ENCODE results near the gene ARHGAP26. TPM values are rescaled to one million over a fixed set of nuclear protein-coding genes. Genes with fewer than 3 reads are reported as not detected.

The ARHGAP26 gene
- total RNA-seq, 1 donor, result 7.6 TPM

DNA sequence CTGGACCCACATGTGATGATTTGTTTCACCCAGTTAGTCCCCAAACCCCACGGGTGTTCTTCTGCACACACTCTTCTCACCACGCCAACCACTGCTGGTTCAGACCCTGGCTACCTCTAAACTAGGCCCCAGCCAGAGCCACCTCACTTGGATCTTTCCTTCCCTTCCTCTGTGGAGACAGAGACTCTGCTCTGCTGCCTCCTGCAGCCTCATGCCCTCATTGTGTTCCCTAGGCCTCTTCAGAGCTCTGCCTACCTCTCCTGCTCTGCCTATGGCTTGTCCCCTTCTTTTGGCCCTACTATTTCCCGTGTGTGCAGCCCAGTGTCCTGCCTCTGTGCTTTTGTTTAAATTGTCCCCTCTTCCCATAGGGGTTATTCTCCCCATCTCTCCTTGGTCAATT is 79.7 kb downstream of the ARHGAP26 start:
- no peak overlapping the region for H2AFZ ChIP-seq (ENCODE audit: low read length)
- peaks cover 13% of the 10 kb centered on the region for H3K4me1 ChIP-seq (ENCODE audit: insufficient read depth, low read length)
- H4K20me1 ChIP-seq (ENCODE audit: insufficient read depth, low read length), result no peaks in the 10 kb centered on the region
- H3K36me3 ChIP-seq (ENCODE audit: insufficient read depth, low read length), result no peaks in the 10 kb centered on the region
- DNase-seq (ENCODE audit: insufficient read length, low spot score, missing footprints), result no peak
- no peaks in the 10 kb centered on the region for H3K27me3 ChIP-seq (ENCODE audit: insufficient read depth, low read length)
- no peak overlapping the region for H3K4me2 ChIP-seq (ENCODE audit: insufficient read depth, low read length)
- no peak overlapping the region for H3K4me3 ChIP-seq (ENCODE audit: insufficient read depth, low read length)
- H3K9me3 ChIP-seq (ENCODE audit: low read depth, low read length), result no peaks in the 10 kb centered on the region
- no peak overlapping the region for H3K27ac ChIP-seq (ENCODE audit: low read depth, low read length)
- H3K79me2 ChIP-seq (ENCODE audit: insufficient read depth, low read length), result no peaks in the 10 kb centered on the region
- TF ChIP-seq, protein P1, sequence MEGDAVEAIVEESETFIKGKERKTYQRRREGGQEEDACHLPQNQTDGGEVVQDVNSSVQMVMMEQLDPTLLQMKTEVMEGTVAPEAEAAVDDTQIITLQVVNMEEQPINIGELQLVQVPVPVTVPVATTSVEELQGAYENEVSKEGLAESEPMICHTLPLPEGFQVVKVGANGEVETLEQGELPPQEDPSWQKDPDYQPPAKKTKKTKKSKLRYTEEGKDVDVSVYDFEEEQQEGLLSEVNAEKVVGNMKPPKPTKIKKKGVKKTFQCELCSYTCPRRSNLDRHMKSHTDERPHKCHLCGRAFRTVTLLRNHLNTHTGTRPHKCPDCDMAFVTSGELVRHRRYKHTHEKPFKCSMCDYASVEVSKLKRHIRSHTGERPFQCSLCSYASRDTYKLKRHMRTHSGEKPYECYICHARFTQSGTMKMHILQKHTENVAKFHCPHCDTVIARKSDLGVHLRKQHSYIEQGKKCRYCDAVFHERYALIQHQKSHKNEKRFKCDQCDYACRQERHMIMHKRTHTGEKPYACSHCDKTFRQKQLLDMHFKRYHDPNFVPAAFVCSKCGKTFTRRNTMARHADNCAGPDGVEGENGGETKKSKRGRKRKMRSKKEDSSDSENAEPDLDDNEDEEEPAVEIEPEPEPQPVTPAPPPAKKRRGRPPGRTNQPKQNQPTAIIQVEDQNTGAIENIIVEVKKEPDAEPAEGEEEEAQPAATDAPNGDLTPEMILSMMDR (IDR thresholded peaks at IDR 0.05; ENCODE audit: extremely low read depth, low read depth, low read length), result no peak

DNA sequence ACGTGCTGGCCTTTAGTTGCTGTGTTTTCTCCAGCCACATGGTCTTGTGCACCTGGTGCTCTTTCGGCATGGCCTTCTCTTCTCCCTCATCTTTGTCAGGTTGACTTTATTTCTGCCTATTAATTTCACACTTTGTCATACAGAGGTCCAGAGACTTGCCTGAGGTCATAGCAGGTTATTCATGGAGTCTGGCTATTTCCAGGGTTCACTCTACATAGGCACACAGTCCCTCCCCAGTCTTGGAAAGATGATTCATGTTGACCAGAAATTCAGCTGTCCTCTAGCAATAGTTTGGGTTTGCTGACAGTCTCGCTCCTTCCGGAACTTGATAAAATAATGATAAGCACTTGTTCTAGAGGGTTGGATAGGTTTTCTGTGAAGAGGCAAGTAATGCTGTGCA is 81.6 kb downstream of the ARHGAP26 start:
- Histone ChIP-seq H2AFZ (ENCODE audit: low read length) (no peak overlapping the region), H3K9me3 (ENCODE audit: low read depth, low read length) (no peaks in the 10 kb centered on the region), H4K20me1 (ENCODE audit: insufficient read depth, low read length) (no peaks in the 10 kb centered on the region), H3K27me3 (ENCODE audit: insufficient read depth, low read length) (no peaks in the 10 kb centered on the region), H3K27ac (ENCODE audit: low read depth, low read length) (no peak overlapping the region), H3K4me2 (ENCODE audit: insufficient read depth, low read length) (no peak overlapping the region), H3K79me2 (ENCODE audit: insufficient read depth, low read length) (no peaks in the 10 kb centered on the region), H3K4me1 (ENCODE audit: insufficient read depth, low read length) (peaks cover 13% of the 10 kb centered on the region), H3K36me3 (ENCODE audit: insufficient read depth, low read length) (no peaks in the 10 kb centered on the region), H3K4me3 (ENCODE audit: insufficient read depth, low read length) (no peak overlapping the region)
- no peak for DNase-seq (ENCODE audit: insufficient read length, low spot score, missing footprints)
- TF ChIP-seq, protein P1 (IDR thresholded peaks at IDR 0.05; ENCODE audit: extremely low read depth, low read depth, low read length), result no peak

DNA sequence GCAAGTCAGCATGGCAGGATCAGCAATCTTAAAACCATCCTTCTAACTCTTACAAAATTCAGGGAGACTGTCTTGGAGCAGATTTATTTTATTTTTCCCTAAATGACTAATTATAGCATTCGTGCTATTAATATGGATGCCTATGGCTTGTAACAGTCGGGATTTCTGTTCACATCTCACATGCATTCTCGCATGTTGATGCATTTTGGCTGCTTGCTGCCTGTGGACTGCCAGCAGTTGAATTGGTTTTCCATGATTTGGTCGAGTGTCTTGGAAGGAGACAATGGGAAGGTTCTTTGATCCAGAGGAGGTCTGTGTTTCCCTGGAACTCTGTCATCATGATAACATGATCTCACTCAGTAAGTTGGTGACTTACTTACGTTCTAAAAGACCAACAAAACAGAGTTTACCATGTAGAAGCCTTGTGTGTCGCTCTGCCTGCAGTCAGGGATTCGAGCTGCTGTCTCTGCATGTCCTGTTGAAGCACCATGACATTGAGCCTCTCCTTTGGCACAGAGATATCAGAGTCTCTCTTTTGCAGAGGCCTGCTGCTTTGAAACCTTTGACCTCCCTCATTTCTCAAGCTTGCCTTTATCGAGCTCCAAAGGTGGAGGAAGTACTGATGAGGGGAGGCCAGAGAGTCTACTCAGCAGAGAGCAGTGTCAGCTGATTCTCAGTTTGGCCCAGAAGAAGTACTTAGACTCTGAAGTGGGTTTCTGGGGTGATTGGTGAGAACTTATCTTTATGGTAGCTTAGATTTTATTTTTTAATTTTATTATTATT is 82.4 kb downstream of the ARHGAP26 start:
- Histone ChIP-seq H2AFZ (ENCODE audit: low read length) (no peak overlapping the region), H4K20me1 (ENCODE audit: insufficient read depth, low read length) (no peaks in the 10 kb centered on the region), H3K9me3 (ENCODE audit: low read depth, low read length) (no peaks in the 10 kb centered on the region), H3K36me3 (ENCODE audit: insufficient read depth, low read length) (no peaks in the 10 kb centered on the region), H3K4me2 (ENCODE audit: insufficient read depth, low read length) (no peak overlapping the region), H3K4me3 (ENCODE audit: insufficient read depth, low read length) (no peak overlapping the region), H3K79me2 (ENCODE audit: insufficient read depth, low read length) (no peaks in the 10 kb centered on the region), H3K27ac (ENCODE audit: low read depth, low read length) (no peak overlapping the region), H3K4me1 (ENCODE audit: insufficient read depth, low read length) (peaks cover 12% of the 10 kb centered on the region), H3K27me3 (ENCODE audit: insufficient read depth, low read length) (no peaks in the 10 kb centered on the region)
- TF ChIP-seq, protein P1 (IDR thresholded peaks at IDR 0.05; ENCODE audit: extremely low read depth, low read depth, low read length), result no peak
- DNase-seq (ENCODE audit: insufficient read length, low spot score, missing footprints), result no peak

DNA sequence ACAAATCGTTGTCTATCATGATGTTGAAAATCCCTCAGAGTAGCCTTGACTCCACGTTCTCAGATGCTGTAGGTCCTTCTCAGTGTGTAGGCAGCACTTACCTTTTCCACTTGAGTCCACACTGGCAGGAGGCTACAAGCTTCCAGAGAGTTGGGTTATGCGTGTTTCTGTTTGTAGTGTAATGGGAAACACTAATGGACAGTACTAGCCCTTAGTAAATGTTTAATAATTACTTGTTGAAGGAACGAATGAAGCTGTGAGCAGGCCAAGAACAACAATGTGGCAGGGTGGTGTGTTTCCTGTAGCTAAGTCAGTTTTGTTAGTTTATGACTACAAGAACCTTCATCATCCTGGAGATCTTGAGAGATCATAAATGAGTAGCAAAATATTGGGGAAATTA is 83.5 kb downstream of the ARHGAP26 start:
- H3K4me2 ChIP-seq (ENCODE audit: insufficient read depth, low read length), result no peak overlapping the region
- no peaks in the 10 kb centered on the region for H3K9me3 ChIP-seq (ENCODE audit: low read depth, low read length)
- H3K36me3 ChIP-seq (ENCODE audit: insufficient read depth, low read length), result no peaks in the 10 kb centered on the region
- TF ChIP-seq, protein P1 (IDR thresholded peaks at IDR 0.05; ENCODE audit: extremely low read depth, low read depth, low read length), result no peak
- no peak overlapping the region for H2AFZ ChIP-seq (ENCODE audit: low read length)
- H3K4me1 ChIP-seq (ENCODE audit: insufficient read depth, low read length), result peaks cover 1% of the 10 kb centered on the region
- H4K20me1 ChIP-seq (ENCODE audit: insufficient read depth, low read length), result no peaks in the 10 kb centered on the region
- H3K27ac ChIP-seq (ENCODE audit: low read depth, low read length), result no peak overlapping the region
- H3K4me3 ChIP-seq (ENCODE audit: insufficient read depth, low read length), result no peak overlapping the region
- no peak for DNase-seq (ENCODE audit: insufficient read length, low spot score, missing footprints)
- no peaks in the 10 kb centered on the region for H3K27me3 ChIP-seq (ENCODE audit: insufficient read depth, low read length)
- H3K79me2 ChIP-seq (ENCODE audit: insufficient read depth, low read length), result no peaks in the 10 kb centered on the region
